ENCODE data around the gene SMIM36.
"Not testable (repeated sequence)": the region's sequence is repeated elsewhere in the genome, so short reads cannot be mapped to it uniquely, and the experiment has no call there.

Gene SMIM36

GRCh38 chr17:55510986-55511721, at the start of gene SMIM36:
SMIM36 (minus strand) TSS chr17:55511452.
- DNase-seq = peak; percentile 98

- no peak for DNase-seq
These were observed 44.5 kb upstream of the SMIM36 start for GRCh38 chr17:55555772-55556171.

GRCh38 chr17:55549140-55549539, 37.9 kb upstream of the SMIM36 start:
- DNase-seq = peak; percentile 51

GRCh38 chr17:55546991-55547664, 35.9 kb upstream of the SMIM36 start:
- no peak for DNase-seq

- DNase-seq = no peak
These were observed 35.2 kb upstream of the SMIM36 start for GRCh38 chr17:55546481-55546880.

GRCh38 chr17:55545806-55546205, 34.6 kb upstream of the SMIM36 start:
- DNase-seq = no peak

GRCh38 chr17:55543709-55544108, 32.5 kb upstream of the SMIM36 start:
- no peak for DNase-seq

GRCh38 chr17:55540414-55541091, 29.3 kb upstream of the SMIM36 start:
- no peak for DNase-seq

- DNase-seq = no peak
These were observed 25.0 kb upstream of the SMIM36 start for GRCh38 chr17:55536205-55536604.

- DNase-seq = no peak
These were observed 22.4 kb upstream of the SMIM36 start for GRCh38 chr17:55533608-55534007.

GRCh38 chr17:55532670-55533069, 21.4 kb upstream of the SMIM36 start:
- DNase-seq = no peak

GRCh38 chr17:55531053-55531728, 19.9 kb upstream of the SMIM36 start:
- DNase-seq = no peak

GRCh38 chr17:55530064-55530463, 18.8 kb upstream of the SMIM36 start:
- DNase-seq = no peak

GRCh38 chr17:55527540-55528118, 16.4 kb upstream of the SMIM36 start:
- DNase-seq = peak; percentile 54

- no peak for DNase-seq
These were observed 13.4 kb upstream of the SMIM36 start for GRCh38 chr17:55524440-55525220.

- DNase-seq = not testable (repeated sequence)
These were observed 11.8 kb upstream of the SMIM36 start for GRCh38 chr17:55523032-55523431.

- DNase-seq = no peak
These were observed 9.9 kb upstream of the SMIM36 start for GRCh38 chr17:55521186-55521585.

- DNase-seq = no peak
These were observed 9.2 kb upstream of the SMIM36 start for GRCh38 chr17:55520402-55520801.

- no peak for DNase-seq
These were observed 7.3 kb upstream of the SMIM36 start for GRCh38 chr17:55518510-55518909.

GRCh38 chr17:55513885-55514590, 2.8 kb upstream of the SMIM36 start:
- DNase-seq = peak; percentile 93

GRCh38 chr17:55507669-55508068, 3.6 kb downstream of the SMIM36 start:
- not testable (repeated sequence) for DNase-seq

Data from NCI-H82 (cell line).